HG02610 (cell line): ENCODE results near the gene GH1.
A peak's percentile ranks its signal among the peaks of the same experiment; 100 is the strongest.

Experiments
- ATAC-seq: cut with Tn5 transposase; IDR thresholded peaks from one replicate; pipeline ENCODE4 v1.9.1; 2021; ENCODE audit warnings: mild to moderate bottlenecking, moderate library complexity; ENCODE audit not compliant: unreplicated experiment

GH1 gene

DNA sequence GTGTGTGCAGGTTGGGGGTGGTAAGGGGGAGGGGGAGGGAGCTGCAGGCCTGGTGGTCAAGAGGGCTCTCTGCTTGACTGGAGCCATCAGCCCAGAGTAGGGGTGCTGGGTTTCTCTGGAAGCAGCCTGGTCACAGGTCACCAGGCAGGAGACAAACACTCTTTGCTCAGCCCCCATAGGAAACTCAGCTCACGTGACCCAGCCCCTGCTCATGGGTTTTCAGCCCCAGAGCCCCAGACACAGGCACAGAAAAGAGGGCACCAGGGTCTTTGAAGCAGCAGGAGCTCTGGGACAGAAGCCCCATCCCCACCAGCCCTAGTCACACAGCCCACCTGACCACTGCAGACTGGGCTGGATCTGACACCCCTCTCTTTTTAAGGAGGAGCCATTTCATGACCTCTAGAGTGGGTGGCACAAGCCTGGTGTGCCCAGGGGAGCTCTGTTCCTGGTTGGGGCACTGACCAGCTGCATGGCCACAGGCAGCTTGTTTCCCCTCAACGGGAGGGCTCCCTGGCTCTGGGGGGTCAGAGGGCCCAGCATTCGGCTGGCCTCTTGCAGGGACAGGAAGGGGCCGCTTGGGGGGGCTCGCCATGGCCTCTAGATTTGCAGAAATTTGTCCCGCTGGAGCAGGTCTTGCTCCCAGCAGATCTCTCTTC is 27.3 kb upstream of the GH1 start:
- ATAC-seq: no peak

DNA sequence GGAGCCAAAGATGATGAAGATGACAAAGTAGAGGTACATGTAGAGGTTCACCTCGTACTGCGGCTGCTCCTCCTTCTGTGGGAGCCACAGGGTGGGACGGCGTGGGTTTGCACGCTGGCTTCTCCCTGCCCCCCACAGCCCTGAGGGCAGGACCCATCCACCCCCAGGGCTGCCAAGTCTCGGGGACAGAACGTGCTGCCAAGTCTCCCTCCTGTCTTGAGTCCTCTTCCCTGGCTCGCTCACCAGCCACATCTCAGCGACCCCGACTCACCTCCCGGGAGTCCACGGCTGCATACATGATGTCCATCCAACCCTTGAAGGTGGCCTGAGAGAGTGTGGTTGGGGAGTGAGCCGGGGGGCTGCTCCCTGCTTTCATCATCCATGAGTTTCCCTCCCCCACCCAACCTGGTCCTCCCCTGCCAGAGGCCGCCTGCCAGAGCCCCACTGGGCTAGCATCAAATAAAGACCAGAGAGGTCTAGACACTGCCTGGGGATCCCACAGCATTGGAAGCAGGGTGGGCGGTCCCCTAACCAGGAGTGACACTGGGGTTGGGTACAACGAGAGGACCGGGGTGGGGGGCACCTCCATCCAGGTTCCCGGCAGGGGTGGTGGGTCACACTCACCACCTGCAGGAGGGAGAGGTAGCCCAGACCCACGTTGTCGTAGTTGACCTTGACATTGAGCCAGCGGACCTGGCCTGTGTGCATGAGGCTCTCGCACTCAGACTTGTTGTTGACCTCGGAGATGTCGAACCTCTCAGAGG is 26.3 kb upstream of the GH1 start:
- no peak for ATAC-seq

DNA sequence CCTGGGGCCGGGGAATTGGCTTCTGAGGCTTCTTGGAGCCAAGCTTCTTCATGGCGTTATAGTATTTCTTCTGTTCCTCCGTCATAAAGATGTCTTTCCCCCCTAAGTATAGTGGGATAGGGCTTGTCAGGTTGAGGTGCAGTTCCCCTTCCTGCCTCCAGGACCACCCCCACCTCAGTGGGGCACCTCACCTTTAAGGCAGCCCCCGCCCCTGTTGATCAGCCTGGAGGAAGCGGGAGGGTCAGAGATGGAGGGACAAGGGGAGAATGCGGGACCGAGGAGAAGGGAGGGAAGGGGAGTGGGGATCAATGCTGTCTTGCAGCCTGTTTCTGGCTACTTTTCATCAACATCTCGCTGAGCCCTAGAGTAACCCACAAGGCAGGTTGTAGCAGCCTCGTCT is 25.1 kb upstream of the GH1 start:
- ATAC-seq: no peak

- ATAC-seq: no peak
Observed at GRCh38 chr17:63942309-63942985, 23.8 kb upstream of the GH1 start.

DNA sequence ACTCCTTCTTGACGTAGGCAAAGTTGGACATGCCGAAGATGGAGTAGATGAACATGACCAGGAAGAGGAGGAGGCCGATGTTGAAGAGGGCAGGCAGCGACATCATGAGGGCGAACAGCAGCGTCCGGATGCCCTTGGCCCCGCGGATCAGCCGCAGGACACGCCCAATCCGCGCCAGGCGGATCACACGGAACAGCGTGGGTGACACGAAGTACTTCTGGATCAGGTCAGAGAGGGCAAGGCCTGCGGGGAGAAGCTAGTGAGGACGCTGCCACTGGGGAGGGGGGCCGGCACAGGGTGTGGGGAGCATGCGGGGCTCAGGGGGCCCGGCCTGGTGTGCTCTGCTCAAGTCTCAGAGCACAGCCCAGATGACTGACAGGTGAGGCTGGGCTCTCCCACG is 23.1 kb upstream of the GH1 start:
- ATAC-seq: no peak

DNA sequence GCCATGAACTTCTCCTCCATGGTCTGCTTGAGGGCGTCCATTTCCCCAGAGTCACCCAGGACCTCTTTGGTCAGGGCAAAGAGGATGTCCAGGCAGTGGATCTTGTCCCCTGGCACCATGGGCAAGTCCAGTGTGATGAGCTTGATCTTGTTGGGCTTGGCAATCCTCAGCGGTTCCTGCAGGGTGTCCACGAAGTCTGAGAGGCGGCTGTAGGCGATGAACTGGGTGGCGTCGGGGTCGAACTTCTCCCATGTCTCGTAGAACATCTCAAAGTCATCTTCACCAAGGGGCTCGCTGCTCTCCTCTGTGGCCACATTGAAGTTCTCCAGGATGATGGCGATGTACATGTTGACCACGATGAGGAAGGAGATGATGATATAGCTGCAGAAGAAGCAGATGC is 22.5 kb upstream of the GH1 start:
- ATAC-seq: no peak

GRCh38 chr17:63940584-63940983 is 21.9 kb upstream of the GH1 start:
- no peak for ATAC-seq

- no peak for ATAC-seq
Observed at GRCh38 chr17:63939884-63940283, 21.2 kb upstream of the GH1 start.

DNA sequence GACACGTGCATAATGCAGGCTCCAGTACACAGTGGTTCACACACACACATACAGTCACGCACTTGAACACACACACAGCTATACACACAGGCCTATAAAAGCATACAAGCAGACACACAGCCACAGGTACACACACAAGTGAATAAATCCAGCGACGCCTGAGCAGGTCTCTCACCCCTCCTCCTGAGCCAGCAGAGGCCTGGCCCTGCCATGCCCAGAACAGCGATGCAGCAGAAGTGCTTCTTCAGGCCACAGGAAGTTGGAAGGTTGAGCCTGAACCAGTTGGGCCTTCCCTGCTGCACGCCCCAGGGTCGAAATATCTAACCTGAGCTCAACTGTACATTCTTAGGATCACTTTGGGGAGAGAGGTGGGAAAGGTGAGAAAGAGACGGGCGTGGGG is 20.8 kb upstream of the GH1 start:
- ATAC-seq: no peak

- no peak for ATAC-seq
Observed at GRCh38 chr17:63937920-63938319, 19.3 kb upstream of the GH1 start.

DNA sequence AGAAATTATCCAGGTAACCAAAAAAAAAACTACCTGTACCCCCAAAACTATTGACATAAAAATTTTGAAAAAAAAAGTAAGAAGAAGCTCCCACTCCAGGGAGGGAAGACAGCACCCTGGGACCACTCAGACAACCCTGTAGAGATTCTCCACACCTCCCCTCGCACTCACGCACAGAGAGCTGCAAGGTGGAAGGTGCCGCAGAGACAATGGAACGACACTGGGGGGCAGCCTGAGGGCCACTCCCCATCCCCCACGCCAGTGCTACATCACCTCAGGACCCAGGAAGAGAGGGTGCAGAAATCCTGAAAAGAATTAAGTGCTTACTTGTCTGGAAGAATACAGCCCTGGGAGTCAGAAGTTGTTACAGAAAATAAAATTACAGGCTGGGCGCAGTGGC is 18.7 kb upstream of the GH1 start:
- no peak for ATAC-seq

DNA sequence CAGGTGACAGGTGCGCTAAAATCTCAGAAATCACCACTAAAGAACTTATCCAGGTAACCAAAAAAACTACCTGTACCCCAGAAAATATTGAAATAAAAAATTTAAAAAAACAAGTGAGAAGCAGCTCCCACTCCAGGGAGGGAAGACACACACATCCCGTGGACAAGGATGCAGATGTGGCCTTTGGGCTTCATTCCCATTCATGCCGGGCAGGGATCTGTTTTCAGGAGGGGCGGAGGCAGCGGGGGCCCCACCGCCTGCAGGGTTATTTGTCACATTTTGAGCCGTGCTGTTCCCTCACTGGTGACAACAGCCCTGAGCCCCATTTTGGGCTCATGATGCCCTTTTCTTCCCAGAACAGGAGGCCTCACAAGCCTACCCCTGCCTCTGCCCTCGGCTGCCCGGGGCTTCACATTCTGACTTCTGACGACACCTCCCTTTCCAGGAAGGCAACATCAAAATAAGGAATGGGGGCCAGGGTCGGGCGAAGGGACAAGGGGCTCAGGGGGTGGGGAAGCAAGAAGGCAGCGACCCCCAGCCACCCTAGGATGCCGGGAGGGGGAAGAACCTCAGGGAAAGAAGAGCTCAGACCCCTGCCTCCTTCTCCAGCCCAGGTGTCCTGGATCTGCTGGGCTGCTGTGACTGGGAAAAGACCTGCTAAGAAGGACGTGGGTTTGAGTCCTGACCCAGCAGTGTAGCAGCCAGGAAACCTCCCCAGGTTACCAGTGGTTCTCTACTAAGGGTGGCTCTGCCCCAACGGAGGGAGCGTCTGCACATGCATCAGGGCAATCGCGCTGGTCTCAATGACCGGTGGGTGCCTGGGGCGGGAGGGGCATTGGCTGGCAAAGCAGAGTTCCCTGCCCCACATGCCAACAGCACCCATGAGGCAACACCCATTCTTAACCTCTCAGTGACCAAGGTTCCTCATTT is 15.8 kb upstream of the GH1 start:
- no peak for ATAC-seq

GRCh38 chr17:63933598-63933997 is 15.0 kb upstream of the GH1 start:
- ATAC-seq: no peak

GRCh38 chr17:63932721-63933120 is 14.1 kb upstream of the GH1 start:
- no peak for ATAC-seq

DNA sequence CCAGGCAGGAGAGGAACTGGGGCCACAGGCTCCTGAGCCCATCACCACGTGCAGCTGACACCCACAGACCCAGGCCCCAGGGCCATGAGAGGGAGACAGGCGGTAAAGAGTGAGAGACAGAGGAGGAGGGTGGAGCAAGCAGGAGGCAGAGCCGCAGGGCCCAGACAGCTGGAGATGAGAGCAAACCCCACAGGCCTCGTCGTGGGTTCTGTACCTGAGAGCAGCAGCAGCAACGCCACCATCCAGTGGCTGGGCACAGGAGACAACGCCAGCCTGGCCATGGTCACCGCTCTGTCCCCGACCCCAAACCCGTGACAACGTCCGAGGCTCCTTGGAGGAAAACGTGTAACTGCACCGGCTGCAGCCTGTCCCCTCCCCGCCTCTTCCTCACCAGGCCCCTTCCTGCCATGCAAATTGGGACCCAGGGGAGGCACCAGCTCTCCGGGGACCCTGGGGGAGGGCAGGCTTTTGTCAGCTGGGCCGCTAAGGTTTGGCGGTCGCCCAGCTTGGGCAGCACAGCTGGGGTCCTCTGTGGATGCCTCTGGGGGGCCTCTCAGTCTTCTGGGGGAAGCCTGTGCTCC is 13.4 kb upstream of the GH1 start, which contains the start of gene CD79B:
Gene CD79B, minus strand, starts transcription at position 351 of the 581 bp plus-strand sequence. Its CDS starts 70 bp downstream, at position 281.
- peak; percentile 75 for ATAC-seq

DNA sequence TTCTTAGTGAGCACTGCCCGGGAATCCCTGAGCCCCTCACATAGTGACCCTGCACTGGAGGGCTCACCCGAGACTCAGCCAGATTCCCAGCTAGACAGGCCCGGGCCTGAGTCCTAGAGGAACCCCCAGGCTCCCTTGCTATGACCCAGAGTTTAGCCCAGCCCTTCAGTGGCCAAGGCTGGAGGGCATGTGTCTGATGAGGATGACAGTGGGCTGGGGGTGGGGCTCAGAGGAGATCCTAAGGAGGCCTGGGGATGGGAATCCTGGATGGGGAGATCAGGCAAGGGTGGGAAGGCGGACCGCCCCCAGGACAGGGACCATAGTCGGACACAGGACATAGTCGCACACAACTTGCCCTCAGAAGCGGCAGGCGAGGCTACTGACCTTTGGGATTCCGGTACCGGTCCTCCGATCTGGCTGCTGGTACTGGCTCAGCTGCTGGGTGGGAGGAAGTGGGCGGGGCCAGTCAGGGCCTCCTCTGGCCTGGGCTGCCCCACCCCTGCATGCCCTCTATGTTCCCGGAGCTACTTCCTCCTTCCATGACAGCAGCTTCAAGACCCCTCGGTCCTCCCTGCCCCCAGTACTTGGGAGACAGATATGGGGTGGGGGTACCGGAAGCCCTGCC is 12.4 kb upstream of the GH1 start:
- peak; percentile 42 for ATAC-seq

- no peak for ATAC-seq
Observed at GRCh38 chr17:63929860-63930766, 11.5 kb upstream of the GH1 start.

GRCh38 chr17:63928966-63929695 is 10.5 kb upstream of the GH1 start:
- ATAC-seq: no peak
